Osteocyte (in vitro differentiated cells): ENCODE data around the gene CACNA2D3. TPM values are rescaled to one million over a fixed set of nuclear protein-coding genes. Genes with fewer than 3 reads are reported as not detected.

Experiments
- DNase-seq: peaks from one replicate; pipeline ENCODE4 v3.0.0; 2021; ENCODE audit warnings: mixed read lengths; ENCODE audit not compliant: unreplicated experiment; ENCODE audit errors: extremely low spot score
- H3K27ac Mint-ChIP-seq: one replicate; pipeline ENCODE4 v1.8.0; 2021; ENCODE audit warnings: mild to moderate bottlenecking, mixed read lengths; ENCODE audit not compliant: unreplicated experiment
- H3K27me3 Mint-ChIP-seq: one replicate; pipeline ENCODE4 v1.8.0; 2021; ENCODE audit warnings: mixed read lengths; ENCODE audit not compliant: unreplicated experiment
- H3K36me3 Mint-ChIP-seq: one replicate; pipeline ENCODE4 v1.8.0; 2021; ENCODE audit warnings: mixed read lengths; ENCODE audit not compliant: unreplicated experiment
- H3K4me1 Mint-ChIP-seq: one replicate; pipeline ENCODE4 v1.8.0; 2021; ENCODE audit warnings: mixed read lengths; ENCODE audit not compliant: unreplicated experiment
- H3K4me3 Mint-ChIP-seq: one replicate; pipeline ENCODE4 v1.8.0; 2021; ENCODE audit warnings: mild to moderate bottlenecking, moderate library complexity, mixed read lengths; ENCODE audit not compliant: unreplicated experiment
- H3K9me3 Mint-ChIP-seq: one replicate; pipeline ENCODE4 v1.8.0; 2021; ENCODE audit warnings: mixed read lengths; ENCODE audit not compliant: unreplicated experiment
- total RNA-seq: library from RNA; stranded (reverse); gene quantifications from 2 replicates; pipeline ENCODE4 v1.2.1, GENCODE V29; 2021
- TF ChIP-seq, protein P1 (sequence below): fragments of 200-600 bp; sonication (generic); IDR thresholded peaks from 2 replicates; pipeline ENCODE4 v1.5.0; 2021; ENCODE audit warnings: antibody characterized with exemption, mild to moderate bottlenecking, moderate library complexity

The CACNA2D3 gene
- total RNA-seq, 1 donor from 2014 or later: 0.46 TPM

DNA sequence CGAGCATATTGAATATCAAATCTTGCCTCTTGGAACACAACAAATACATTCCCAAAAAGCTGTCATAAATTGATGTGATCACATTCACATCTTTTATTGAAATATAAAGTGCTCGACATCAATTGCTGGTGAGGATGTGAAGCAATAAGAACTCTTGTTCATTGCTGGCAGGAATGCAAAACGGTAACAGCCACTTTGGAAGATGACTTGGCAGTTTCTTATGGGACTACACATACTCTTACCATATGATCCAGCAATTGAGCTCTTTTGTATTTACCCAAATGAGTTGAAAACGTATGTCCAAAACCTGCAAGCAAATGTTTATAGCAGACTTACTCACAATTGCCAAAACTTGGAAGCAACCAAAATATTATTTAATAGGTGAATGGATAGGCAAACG, 234.9 kb downstream of the CACNA2D3 start:
- Mint-ChIP-seq H3K27ac (no peak overlapping the region), H3K4me3 (no peak overlapping the region), H3K27me3 (no peaks in the 10 kb centered on the region), H3K9me3 (peaks cover 36% of the 10 kb centered on the region), H3K36me3 (no peaks in the 10 kb centered on the region), H3K4me1 (no peaks in the 10 kb centered on the region)
- no peak for DNase-seq
- TF ChIP-seq, protein P1, sequence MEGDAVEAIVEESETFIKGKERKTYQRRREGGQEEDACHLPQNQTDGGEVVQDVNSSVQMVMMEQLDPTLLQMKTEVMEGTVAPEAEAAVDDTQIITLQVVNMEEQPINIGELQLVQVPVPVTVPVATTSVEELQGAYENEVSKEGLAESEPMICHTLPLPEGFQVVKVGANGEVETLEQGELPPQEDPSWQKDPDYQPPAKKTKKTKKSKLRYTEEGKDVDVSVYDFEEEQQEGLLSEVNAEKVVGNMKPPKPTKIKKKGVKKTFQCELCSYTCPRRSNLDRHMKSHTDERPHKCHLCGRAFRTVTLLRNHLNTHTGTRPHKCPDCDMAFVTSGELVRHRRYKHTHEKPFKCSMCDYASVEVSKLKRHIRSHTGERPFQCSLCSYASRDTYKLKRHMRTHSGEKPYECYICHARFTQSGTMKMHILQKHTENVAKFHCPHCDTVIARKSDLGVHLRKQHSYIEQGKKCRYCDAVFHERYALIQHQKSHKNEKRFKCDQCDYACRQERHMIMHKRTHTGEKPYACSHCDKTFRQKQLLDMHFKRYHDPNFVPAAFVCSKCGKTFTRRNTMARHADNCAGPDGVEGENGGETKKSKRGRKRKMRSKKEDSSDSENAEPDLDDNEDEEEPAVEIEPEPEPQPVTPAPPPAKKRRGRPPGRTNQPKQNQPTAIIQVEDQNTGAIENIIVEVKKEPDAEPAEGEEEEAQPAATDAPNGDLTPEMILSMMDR: no peak

DNA sequence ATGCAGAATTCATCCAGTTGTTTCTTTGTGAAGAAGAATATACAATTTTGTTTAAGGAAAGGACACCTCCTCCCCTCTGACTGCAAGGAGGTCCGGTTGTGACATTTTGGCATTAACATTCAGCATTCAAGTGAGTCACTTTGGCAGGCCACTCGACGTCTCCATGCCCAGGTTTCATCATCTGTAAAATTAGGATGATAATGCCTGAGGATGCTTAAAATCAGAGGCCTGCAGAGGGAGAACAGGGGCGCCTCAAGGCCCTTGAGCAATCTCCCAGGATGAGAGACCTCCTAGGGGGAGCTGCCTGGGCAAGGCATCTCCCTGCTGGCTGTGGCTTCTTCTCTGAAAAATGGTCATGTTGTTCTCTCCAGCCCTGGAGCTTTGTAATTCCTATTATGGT, 236.0 kb downstream of the CACNA2D3 start:
- H3K4me3 Mint-ChIP-seq: no peak overlapping the region

DNA sequence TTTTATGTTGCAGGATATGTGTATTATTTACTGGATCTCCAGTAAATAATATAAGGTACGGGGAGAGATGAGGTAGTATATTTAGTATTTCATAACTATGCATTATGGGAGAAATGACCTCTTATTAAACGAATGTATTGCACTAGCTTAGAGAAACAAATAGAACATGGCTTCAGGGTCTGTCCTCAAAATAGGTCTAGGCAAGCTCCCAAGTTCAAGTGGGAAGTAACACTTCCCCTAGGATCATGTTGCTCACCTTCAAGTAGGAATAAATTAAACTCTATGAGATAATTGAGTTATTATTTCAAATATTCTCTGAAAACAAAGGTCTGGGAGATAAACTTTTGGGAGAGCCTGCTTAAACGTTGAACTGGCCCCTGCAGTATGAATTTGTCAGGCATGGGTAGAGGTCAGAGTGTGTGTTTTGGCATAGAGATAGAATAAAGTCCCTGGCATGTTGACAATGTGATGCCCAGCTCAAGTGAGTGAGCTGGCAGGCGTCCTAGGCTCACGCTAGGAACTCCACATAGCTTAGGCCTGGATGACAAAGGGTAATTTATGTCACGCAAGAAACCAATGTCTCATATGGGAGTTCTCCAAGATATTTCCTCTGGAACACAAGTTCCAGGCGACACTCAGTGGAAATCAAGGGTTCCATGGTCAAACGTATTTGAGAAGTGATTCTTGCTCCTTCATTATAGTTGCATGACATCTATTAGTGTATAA, 236.8 kb downstream of the CACNA2D3 start:
- Mint-ChIP-seq H3K27me3 (no peaks in the 10 kb centered on the region), H3K4me1 (no peaks in the 10 kb centered on the region), H3K27ac (no peak overlapping the region), H3K4me3 (no peak overlapping the region), H3K9me3 (peaks cover 40% of the 10 kb centered on the region), H3K36me3 (no peaks in the 10 kb centered on the region)
- TF ChIP-seq, protein P1: no peak
- DNase-seq: no peak

More for the DNA sequence above, 236.0 kb downstream of the CACNA2D3 start:
- DNase-seq: no peak
- TF ChIP-seq, protein P1: no peak
- no peaks in the 10 kb centered on the region for H3K27me3 Mint-ChIP-seq
- no peak overlapping the region for H3K27ac Mint-ChIP-seq
- no peaks in the 10 kb centered on the region for H3K4me1 Mint-ChIP-seq
- peaks cover 37% of the 10 kb centered on the region for H3K9me3 Mint-ChIP-seq
- H3K36me3 Mint-ChIP-seq: no peaks in the 10 kb centered on the region

DNA sequence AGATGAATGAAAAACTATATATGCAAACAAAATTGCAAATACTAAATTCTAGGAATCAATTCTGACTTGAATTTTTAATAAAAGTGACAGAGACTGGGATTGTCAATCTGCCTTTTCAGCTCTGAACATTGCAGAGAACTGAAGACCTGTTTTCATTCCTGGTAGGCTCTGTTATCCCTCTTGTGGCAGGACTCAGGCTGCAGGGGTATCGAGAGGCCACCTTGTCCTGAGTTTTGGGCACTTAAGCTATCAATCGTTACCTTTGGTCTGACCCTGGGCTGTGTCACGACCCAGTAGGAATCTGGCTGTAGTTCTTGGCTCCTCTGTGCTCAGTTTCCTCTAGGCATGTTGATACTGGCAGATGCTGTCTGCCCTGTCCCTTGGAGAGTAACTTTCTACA, 238.0 kb downstream of the CACNA2D3 start:
- H3K27ac Mint-ChIP-seq: no peak overlapping the region
- TF ChIP-seq, protein P1: no peak
- peaks cover 36% of the 10 kb centered on the region for H3K9me3 Mint-ChIP-seq
- no peaks in the 10 kb centered on the region for H3K27me3 Mint-ChIP-seq
- DNase-seq: no peak
- no peaks in the 10 kb centered on the region for H3K4me1 Mint-ChIP-seq
- no peak overlapping the region for H3K4me3 Mint-ChIP-seq
- no peaks in the 10 kb centered on the region for H3K36me3 Mint-ChIP-seq

DNA sequence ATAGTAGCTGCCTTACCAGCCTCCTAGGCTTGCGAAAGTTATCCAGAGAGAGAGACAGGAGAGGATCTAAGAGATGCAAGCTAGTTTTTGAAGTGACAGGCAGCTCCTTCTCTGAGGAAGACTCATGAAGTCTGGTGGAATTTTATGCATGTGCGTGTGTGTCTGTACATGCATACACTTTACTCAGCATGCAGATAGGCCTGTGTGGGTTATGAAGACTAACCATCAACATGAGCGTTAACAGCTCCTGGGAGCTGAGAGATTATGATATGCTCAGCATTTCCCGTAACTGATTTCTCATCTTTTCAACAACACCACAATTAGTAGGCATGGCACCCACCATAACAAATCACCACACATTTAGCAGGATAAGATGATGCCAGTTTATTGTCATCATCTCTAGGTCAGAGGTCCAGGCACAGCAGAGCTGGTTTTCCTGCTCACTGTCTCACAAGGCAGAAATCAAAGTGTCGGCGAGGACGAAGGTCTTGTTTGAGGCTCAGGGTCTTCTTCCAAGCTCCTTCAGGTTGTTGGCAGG, 239.5 kb downstream of the CACNA2D3 start:
- TF ChIP-seq, protein P1: no peak
- H3K27me3 Mint-ChIP-seq: no peaks in the 10 kb centered on the region
- H3K9me3 Mint-ChIP-seq: peaks cover 32% of the 10 kb centered on the region
- no peak overlapping the region for H3K4me3 Mint-ChIP-seq
- H3K36me3 Mint-ChIP-seq: no peaks in the 10 kb centered on the region
- no peak overlapping the region for H3K27ac Mint-ChIP-seq
- no peak for DNase-seq
- H3K4me1 Mint-ChIP-seq: no peaks in the 10 kb centered on the region
